Common myeloid progenitor, CD34-positive (primary cell): ENCODE results near the gene ZNF514.
"Not testable (repeated sequence)": the region's sequence is repeated elsewhere in the genome, so short reads cannot be mapped to it uniquely, and the experiment has no call there.

Source experiments
- CTCF ChIA-PET: fragments of 350-600 bp; sonication (Branson Sonifier 250); formaldehyde crosslinking; loops from one replicate; lab custom pipeline; 2021; ENCODE audit warnings: antibody characterized with exemption; lab: Charles Lee
- POLR2A ChIA-PET: fragments of 350-600 bp; sonication (Branson Sonifier 250); formaldehyde crosslinking; loops from one replicate; lab custom pipeline; 2021; ENCODE audit warnings: antibody characterized with exemption; lab: Charles Lee
- DNase-seq, 3 donors: peaks; one replicate each; pipeline versions ENCODE4 v3.0.0 to v3.0.0-alpha.2; 2013
- H3K27ac ChIP-seq, 2 experiments: 1 replicate in 1 of 2; 2 replicates in 1 of 2; pipeline ENCODE4 v1.7.0; 2013; ENCODE audit warnings: inconsistent platforms in 2 of 2, low read length in 2 of 2, mild to moderate bottlenecking in 2 of 2, low read depth in 1 of 2, moderate library complexity in 1 of 2; ENCODE audit not compliant: severe bottlenecking in 2 of 2, insufficient read depth in 1 of 2, poor library complexity in 1 of 2
- H3K27me3 ChIP-seq, 5 experiments: replicated peaks in 2 of 5; 1 replicate in 3 of 5; 2 replicates in 2 of 5; pipeline versions ENCODE4 v1.6.1 to v1.7.0; 2013; ENCODE audit warnings: low read length in 4 of 5, mild to moderate bottlenecking in 2 of 5, moderate library complexity in 2 of 5, inconsistent platforms in 1 of 5; ENCODE audit not compliant: insufficient read depth in 5 of 5, control insufficient read depth in 4 of 5
- H3K36me3 ChIP-seq, 4 experiments: 1 replicate in 2 of 4; 2 replicates in 2 of 4; pipeline versions ENCODE4 v1.6.1 to v1.7.0; 2013; ENCODE audit warnings: low read length in 3 of 4, control low read depth in 1 of 4, mild to moderate bottlenecking in 1 of 4; ENCODE audit not compliant: control insufficient read depth in 4 of 4, insufficient read depth in 4 of 4
- H3K4me1 ChIP-seq, 4 experiments: 1 replicate in 3 of 4; 2 replicates in 1 of 4; pipeline versions ENCODE4 v1.6.1 to v1.7.1; 2013; ENCODE audit warnings: low read length in 3 of 4, mild to moderate bottlenecking in 3 of 4, control low read depth in 1 of 4, inconsistent platforms in 1 of 4, moderate library complexity in 1 of 4; ENCODE audit not compliant: control insufficient read depth in 4 of 4, insufficient read depth in 4 of 4; ENCODE audit errors: control extremely low read depth in 1 of 4
- H3K4me3 ChIP-seq, 7 experiments: 1 replicate in 4 of 7; 2 replicates in 3 of 7; pipeline versions ENCODE4 v1.5.1 to v1.7.0; 2013; ENCODE audit warnings: mild to moderate bottlenecking in 7 of 7, low read length in 6 of 7, moderate library complexity in 6 of 7, inconsistent platforms in 2 of 7, low read depth in 2 of 7, control low read depth in 1 of 7; ENCODE audit not compliant: insufficient read depth in 4 of 7, control insufficient read depth in 1 of 7; ENCODE audit errors: extremely low read depth in 1 of 7
- H3K9me3 ChIP-seq, 5 experiments: 1 replicate in 4 of 5; 2 replicates in 1 of 5; pipeline versions ENCODE4 v1.6.1 to v1.7.1; 2013; ENCODE audit warnings: low read length in 4 of 5, mild to moderate bottlenecking in 2 of 5, inconsistent platforms in 1 of 5, low read depth in 1 of 5, moderate library complexity in 1 of 5; ENCODE audit not compliant: control insufficient read depth in 4 of 5, insufficient read depth in 2 of 5; ENCODE audit errors: control extremely low read depth in 1 of 5
- WGBS: methylation state at CpG from one replicate; pipeline ENCODE4 v1.1.5; 2013; ENCODE audit not compliant: insufficient coverage; 5-methylcytosine and 5-hydroxymethylcytosine counted together

Gene ZNF514

GRCh38 chr2:95113464-95113863, 46.2 kb downstream of the ZNF514 start:
- Histone ChIP-seq H3K9me3 (no peaks in the 10 kb centered on the region), H3K27ac (no peak overlapping the region), H3K36me3 (peaks cover 10 to 48% (median 27%) of the 10 kb centered on the region in 4 experiments), H3K4me3 (no peak overlapping the region), H3K27me3 (no peaks in the 10 kb centered on the region), H3K4me1 (peaks cover 0 to 7% (median 3%) of the 10 kb centered on the region in 4 experiments)
- ChIA-PET CTCF (interaction anchor here (2.7 to 2.9 kb wide), 2 partner anchors 8 to 90 kb away, joined by 11 to 29 read pairs; no protein-coding TSS in a partner anchor), POLR2A (no interaction called here)
- no peak for DNase-seq
- WGBS, result 100% methylated on average over 3 of the region's 7 CpGs

DNA sequence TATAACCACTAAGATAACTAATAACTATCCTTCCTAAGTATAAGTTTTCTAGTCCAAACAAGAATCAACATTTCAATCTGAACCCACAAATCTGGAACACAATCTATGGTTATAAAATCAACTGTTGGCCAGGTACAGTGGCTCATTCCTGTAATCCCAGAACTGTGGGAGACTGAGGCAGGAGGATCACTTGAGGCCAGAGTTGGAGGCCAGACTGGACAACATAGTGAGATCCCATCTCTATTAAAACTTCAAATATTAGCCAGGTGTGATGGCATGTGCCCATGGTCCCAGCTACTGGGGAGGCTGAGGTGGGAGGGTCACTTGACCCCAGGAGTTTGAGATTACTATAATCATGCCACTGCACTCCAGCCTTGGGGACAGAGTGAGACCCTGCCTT, 49.3 kb downstream of the ZNF514 start:
- ChIA-PET CTCF (interaction anchor here (1.8 kb wide), 1 partner anchor 88 kb away, joined by 6 read pairs; no protein-coding TSS in a partner anchor), POLR2A (no interaction called here)
- Histone ChIP-seq H3K36me3 (peaks cover 25 to 75% (median 50%) of the 10 kb centered on the region in 4 experiments), H3K9me3 (no peaks in the 10 kb centered on the region), H3K27me3 (no peaks in the 10 kb centered on the region), H3K4me1 (peaks cover 0 to 6% (median 3%) of the 10 kb centered on the region in 4 experiments), H3K4me3 (no peak overlapping the region), H3K27ac (no peak overlapping the region)
- no peak for DNase-seq

DNA sequence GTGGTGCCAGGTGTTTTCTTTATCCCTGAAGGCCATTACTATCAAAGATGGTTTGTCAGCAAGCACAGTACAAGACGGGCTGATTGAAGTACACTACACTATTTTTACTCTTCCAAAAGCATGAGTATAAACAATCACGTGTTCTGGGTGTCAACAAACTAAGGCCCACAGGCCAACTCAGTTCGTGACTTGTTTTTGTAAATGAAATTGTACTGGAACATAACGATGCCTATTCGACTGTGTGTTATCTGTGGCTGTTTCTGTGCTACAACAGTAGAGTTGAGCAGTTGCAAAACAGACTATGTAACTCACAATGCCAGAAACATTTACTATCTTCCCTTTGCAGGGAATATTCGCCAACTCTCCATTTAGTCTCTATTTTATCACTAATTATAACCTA, 50.4 kb downstream of the ZNF514 start:
- no CpG with 5 or more reads among the region's 6 CpGs for WGBS
- ChIA-PET CTCF (no interaction called here), POLR2A (no interaction called here)
- Histone ChIP-seq H3K4me3 (no peak overlapping the region), H3K4me1 (no peaks in the 10 kb centered on the region), H3K9me3 (no peaks in the 10 kb centered on the region), H3K27me3 (no peaks in the 10 kb centered on the region), H3K27ac (no peak overlapping the region), H3K36me3 (peaks cover 25 to 79% (median 51%) of the 10 kb centered on the region in 4 experiments)
- no peak for DNase-seq

- no peaks in the 10 kb centered on the region for H3K4me1 ChIP-seq
- ChIA-PET POLR2A (no interaction called here), CTCF (interaction anchor here (0.9 to 2.1 kb wide), 3 partner anchors 9 to 63 kb away, joined by 3 to 11 read pairs (median 5); no protein-coding TSS in a partner anchor)
- no peaks in the 10 kb centered on the region for H3K27me3 ChIP-seq
- no CpG with 5 or more reads among the region's 2 CpGs for WGBS
- no peaks in the 10 kb centered on the region for H3K9me3 ChIP-seq
- DNase-seq, result no peak
- no peak overlapping the region for H3K4me3 ChIP-seq
- no peak overlapping the region for H3K27ac ChIP-seq
- peaks cover 30 to 92% (median 65%) of the 10 kb centered on the region in 4 experiments for H3K36me3 ChIP-seq
Observed at GRCh38 chr2:95106081-95106480, 53.6 kb downstream of the ZNF514 start.

DNA sequence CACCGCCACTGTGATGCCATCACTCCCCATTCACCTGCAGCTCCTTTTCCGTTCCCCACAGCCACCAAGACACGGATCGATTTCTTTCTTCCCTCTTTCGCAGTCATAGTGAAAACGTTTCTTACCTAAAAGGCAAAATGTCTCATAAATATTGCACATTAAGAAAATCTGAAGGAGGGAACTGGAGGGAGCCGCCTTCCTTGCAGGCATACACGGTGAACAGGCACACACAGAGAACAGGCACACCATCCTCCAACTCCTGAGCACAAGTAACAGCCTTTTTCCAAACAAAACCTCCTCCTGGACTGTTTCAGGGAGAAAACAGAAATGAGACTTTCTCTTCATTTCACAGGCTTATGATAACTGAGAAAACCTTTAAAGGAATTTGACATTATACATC, 55.0 kb downstream of the ZNF514 start:
- Histone ChIP-seq H3K27me3 (no peaks in the 10 kb centered on the region), H3K4me3 (no peak overlapping the region), H3K36me3 (peaks cover 32 to 91% (median 63%) of the 10 kb centered on the region in 4 experiments), H3K4me1 (no peaks in the 10 kb centered on the region), H3K27ac (no peak overlapping the region), H3K9me3 (no peaks in the 10 kb centered on the region)
- WGBS, result 93% methylated on average over 4 of the region's 8 CpGs
- DNase-seq, result no peak
- POLR2A ChIA-PET, result no interaction called here
- CTCF ChIA-PET, result interaction anchor here (1.1 kb wide), 1 partner anchor 25 kb away, joined by 3 read pairs; no protein-coding TSS in a partner anchor

GRCh38 chr2:95099910-95100309, 59.7 kb downstream of the ZNF514 start:
- WGBS, result 100% methylated on average over 2 of the region's 2 CpGs
- H3K4me1 ChIP-seq, result no peaks in the 10 kb centered on the region
- H3K36me3 ChIP-seq, result peaks cover 17 to 59% (median 35%) of the 10 kb centered on the region in 4 experiments
- no peak overlapping the region for H3K27ac ChIP-seq
- peaks cover 0 to 3% (median 0%) of the 10 kb centered on the region in 5 experiments for H3K9me3 ChIP-seq
- ChIA-PET POLR2A (no interaction called here), CTCF (no interaction called here)
- no peak for DNase-seq
- no peaks in the 10 kb centered on the region for H3K27me3 ChIP-seq
- H3K4me3 ChIP-seq, result no peak overlapping the region

- H3K27ac ChIP-seq, H3K4me3 ChIP-seq, H3K9me3 ChIP-seq, H3K27me3 ChIP-seq, POLR2A ChIA-PET, DNase-seq, CTCF ChIA-PET, H3K4me1 ChIP-seq: not testable (repeated sequence)
- WGBS, result no CpG with 5 or more reads among the region's 5 CpGs
- peaks cover 17 to 49% (median 29%) of the 10 kb centered on the region in 4 experiments for H3K36me3 ChIP-seq
Observed at GRCh38 chr2:95098273-95098672, 61.4 kb downstream of the ZNF514 start.
